B cell (primary cell): ENCODE results near the gene RAB3D. TPM values are rescaled to one million over a fixed set of nuclear protein-coding genes. Genes with fewer than 3 reads are reported as not detected.

Experiments used
- ATAC-seq: fragments of 200-7000 bp; cut with Tn5 transposase; one replicate; pipeline ENCODE4 v1.10.0; 2021; ENCODE audit warnings: low read depth, mild to moderate bottlenecking, moderate number of reproducible peaks, moderate library complexity
- CTCF ChIA-PET: fragments of 350-600 bp; sonication (Branson Sonifier 250); formaldehyde crosslinking; loops from one replicate; lab custom pipeline; 2021; ENCODE audit warnings: antibody characterized with exemption, inconsistent platforms; lab: Charles Lee
- POLR2A ChIA-PET: fragments of 350-600 bp; sonication (Branson Sonifier 250); formaldehyde crosslinking; loops from one replicate; lab custom pipeline; 2021; ENCODE audit warnings: antibody characterized with exemption; lab: Charles Lee
- DNase-seq: peaks from one replicate; pipeline ENCODE4 v3.0.0; 2013
- H2AFZ ChIP-seq: 2 replicates; pipeline ENCODE4 v1.6.1; 2012; ENCODE audit warnings: mild to moderate bottlenecking, low read depth, low read length; ENCODE audit not compliant: insufficient read depth, poor library complexity, severe bottlenecking
- H3K27ac ChIP-seq, 2 donors: 1 replicate in 1 of 2; 2 replicates in 1 of 2; pipeline ENCODE4 v1.5.1; 2012 to 2013; ENCODE audit warnings: low read length in 2 of 2, mild to moderate bottlenecking in 2 of 2, moderate library complexity in 1 of 2
- H3K27me3 ChIP-seq, 4 experiments: fragments of 200-600 bp in 1 of 4; sonication (generic) in 1 of 4; replicated peaks in 1 of 4; 1 replicate in 2 of 4; 2 replicates in 2 of 4; pipeline versions ENCODE4 v1.6.1 to v1.7.0; 2013 to 2016; ENCODE audit warnings: low read length in 3 of 4, mild to moderate bottlenecking in 2 of 4, mixed read lengths in 1 of 4, moderate library complexity in 1 of 4; ENCODE audit not compliant: insufficient read depth in 4 of 4, control insufficient read depth in 3 of 4; ENCODE audit errors: control extremely low read depth in 1 of 4
- H3K36me3 ChIP-seq, 2 experiments: replicated peaks in 1 of 2; 1 replicate in 1 of 2; 2 replicates in 1 of 2; pipeline versions ENCODE4 v1.6.1 to v1.7.1; 2013; ENCODE audit warnings: low read length in 1 of 2; ENCODE audit not compliant: insufficient read depth in 2 of 2, control insufficient read depth in 1 of 2; ENCODE audit errors: control extremely low read depth in 1 of 2, extremely low read depth in 1 of 2
- H3K4me1 ChIP-seq, 2 donors: fragments of 200-600 bp in 1 of 2; sonication (generic) in 1 of 2; 1 replicate in 1 of 2; 2 replicates in 1 of 2; pipeline versions ENCODE4 v1.5.1 to v1.6.1; 2013 to 2017; ENCODE audit warnings: low read length in 2 of 2; ENCODE audit not compliant: control insufficient read depth in 2 of 2, insufficient read depth in 2 of 2
- H3K4me2 ChIP-seq: replicated peaks from 2 replicates; pipeline ENCODE3; 2012; ENCODE audit warnings: mild to moderate bottlenecking, low read depth, low read length; ENCODE audit not compliant: poor library complexity, severe bottlenecking
- H3K4me3 ChIP-seq, 5 experiments: fragments of 200-600 bp in 1 of 5; sonication (generic) in 1 of 5; 1 replicate in 3 of 5; 2 replicates in 2 of 5; pipeline versions ENCODE4 v1.5.1 to v1.7.0; 2011 to 2016; ENCODE audit warnings: low read length in 4 of 5, mild to moderate bottlenecking in 4 of 5, low read depth in 2 of 5, control low read depth in 1 of 5, moderate library complexity in 1 of 5; ENCODE audit not compliant: insufficient read depth in 1 of 5; ENCODE audit errors: control extremely low read depth in 1 of 5, extremely low read depth in 1 of 5
- H3K79me2 ChIP-seq: fragments of 200-600 bp; sonication (generic); one replicate; pipeline ENCODE4 v1.6.0; 2016; ENCODE audit warnings: low read length; ENCODE audit not compliant: control insufficient read depth, insufficient read depth
- H3K9ac ChIP-seq: fragments of 200-600 bp; sonication (generic); 2 replicates; pipeline ENCODE4 v1.6.1; 2017; ENCODE audit warnings: mild to moderate bottlenecking, low read length, moderate library complexity
- H3K9me3 ChIP-seq, 3 donors: one replicate each; pipeline versions ENCODE4 v1.6.1 to v1.7.1; 2013; ENCODE audit warnings: low read length in 2 of 3; ENCODE audit not compliant: control insufficient read depth in 2 of 3, insufficient read depth in 1 of 3; ENCODE audit errors: control extremely low read depth in 1 of 3
- H4K20me1 ChIP-seq: 2 replicates; pipeline ENCODE4 v1.6.0; 2012; ENCODE audit warnings: mild to moderate bottlenecking, low read length; ENCODE audit not compliant: insufficient read depth, control insufficient read depth, poor library complexity, severe bottlenecking
- H3K27ac Mint-ChIP-seq: one replicate; pipeline ENCODE4 v1.8.0; 2021; ENCODE audit warnings: mixed read lengths
- H3K27me3 Mint-ChIP-seq: one replicate; pipeline ENCODE4 v1.8.0; 2021; ENCODE audit warnings: mixed read lengths
- H3K4me1 Mint-ChIP-seq: one replicate; pipeline ENCODE4 v1.8.0; 2021; ENCODE audit warnings: mixed read lengths
- H3K4me3 Mint-ChIP-seq: one replicate; pipeline ENCODE4 v1.8.0; 2021; ENCODE audit warnings: mixed read lengths
- H3K9me3 Mint-ChIP-seq: one replicate; pipeline ENCODE4 v1.8.0; 2022; ENCODE audit warnings: mixed read lengths; ENCODE audit not compliant: insufficient read depth
- EZH2 ChIP-seq: IDR thresholded peaks from 2 replicates; pipeline ENCODE4 v1.6.1; 2012; ENCODE audit warnings: borderline replicate concordance, low read depth, mild to moderate bottlenecking, moderate library complexity, low read length; ENCODE audit not compliant: insufficient read depth, poor library complexity, severe bottlenecking
- WGBS: methylation state at CpG from one replicate; pipeline ENCODE4 v1.1.5; 2013; ENCODE audit warnings: missing lambda C conversion rate; ENCODE audit not compliant: insufficient coverage; 5-methylcytosine and 5-hydroxymethylcytosine counted together
- intact Hi-C: fragments of 100-400 bp; cut with micrococcal nuclease; formaldehyde crosslinking; loops from one replicate; pipeline ENCODE4 v1.10.0; 2022
- polyA plus RNA-seq: library from polyadenylated mRNA; depleted of rRNA; stranded (reverse); fragments of >200 nt; gene quantifications from 2 replicates; pipeline ENCODE4 v1.2.3, GENCODE V29; 2012
- total RNA-seq, 2 donors: library from RNA; stranded (reverse); fragments of 120-200 nt in 1 of 2; gene quantifications; 1 replicate in 1 of 2; 2 replicates in 1 of 2; pipeline versions ENCODE4 v1.2.3 to v1.2.4, GENCODE V29; 2013 to 2022
- TF ChIP-seq, protein P1 (sequence below): fragments of 200-600 bp; IDR thresholded peaks from one replicate; pipeline ENCODE4 v1.8.0; 2022; ENCODE audit warnings: antibody characterized with exemption, mild to moderate bottlenecking

The RAB3D gene
- total and polyA plus RNA-seq, 2 donors (not counting 1 experiment from before 2014, with no cell fraction given), result 5.3 to 8.9 TPM

DNA sequence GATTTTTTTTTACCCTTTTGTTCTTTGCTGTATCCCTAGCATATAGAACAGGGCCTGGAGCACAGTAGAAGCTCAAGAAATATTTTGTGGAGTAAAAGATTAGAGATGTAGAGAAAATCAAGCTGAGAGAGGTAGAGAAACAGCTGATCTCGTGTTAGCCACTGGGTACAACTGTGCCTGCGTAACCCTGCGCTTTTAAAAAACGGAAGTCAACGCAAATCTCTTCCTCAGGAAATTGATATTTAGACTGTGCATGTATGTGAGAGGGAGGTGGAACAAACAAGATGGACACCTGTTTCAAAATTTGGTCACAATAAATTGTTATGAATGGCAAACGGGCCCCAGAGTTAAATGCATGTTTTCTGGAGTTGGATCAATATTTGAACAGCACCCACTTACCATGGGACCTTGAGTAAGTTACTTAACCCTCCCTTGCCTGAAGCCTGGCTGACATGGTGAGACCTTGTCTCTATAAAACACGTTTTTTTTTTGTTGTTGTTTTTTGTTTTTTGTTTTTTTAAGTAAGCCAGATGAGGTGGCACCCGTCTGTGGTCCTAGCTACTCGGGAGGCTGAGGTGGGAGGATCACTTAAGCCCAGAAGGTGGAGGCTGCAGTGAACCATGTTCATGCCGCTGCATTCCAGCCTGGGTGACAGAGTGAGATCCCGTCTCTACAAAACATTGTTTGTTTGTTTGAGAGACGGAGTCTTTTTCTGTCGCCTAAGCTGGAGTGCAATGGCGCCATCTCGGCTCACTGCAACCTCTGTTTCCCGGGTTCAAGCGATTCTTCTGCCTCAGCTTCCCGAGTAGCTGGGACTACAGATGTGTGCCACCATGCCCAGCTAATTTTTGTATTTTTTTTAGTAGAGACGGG lies 47.9 kb upstream of the RAB3D start:
- Mint-ChIP-seq H3K27ac (peak overlapping the region; percentile 85), H3K27me3 (no peaks in the 10 kb centered on the region), H3K4me1 (peaks cover 27% of the 10 kb centered on the region), H3K4me3 (peak overlapping the region; percentile 68), H3K9me3 (no peaks in the 10 kb centered on the region)
- Histone ChIP-seq H3K9me3 (peaks cover 0 to 18% (median 4%) of the 10 kb centered on the region in 3 donors), H3K9ac (no peak overlapping the region), H3K27ac (peak overlapping the region; percentile 58 to 61), H3K36me3 (no peaks in the 10 kb centered on the region), H4K20me1 (no peaks in the 10 kb centered on the region), H2AFZ (peak overlapping the region; percentile 53), H3K4me2 (peak overlapping the region; percentile 44), H3K4me1 (peaks cover 32 to 36% of the 10 kb centered on the region in 2 donors), H3K4me3 (peak overlapping the region in 2 of 5 experiments; percentile 9 to 35), H3K79me2 (no peaks in the 10 kb centered on the region), H3K27me3 (peaks cover 0 to 4% (median 1%) of the 10 kb centered on the region in 4 experiments)
- intact Hi-C loops, result no loop called here
- 70% methylated on average over 17 of the region's 19 CpGs for WGBS
- DNase-seq (peak; percentile 75), ATAC-seq (peak; percentile 56)
- ChIA-PET CTCF (interaction anchor here (1.2 to 1.5 kb wide), 3 partner anchors 20 to 95 kb away, joined by 3 to 6 read pairs (median 3); no protein-coding TSS in a partner anchor), POLR2A (interaction anchor here (1.5 kb wide), 1 partner anchor 12 kb away, joined by 3 read pairs; the partner anchor contains the start of gene SWSAP1)
- TF ChIP-seq, protein P1, sequence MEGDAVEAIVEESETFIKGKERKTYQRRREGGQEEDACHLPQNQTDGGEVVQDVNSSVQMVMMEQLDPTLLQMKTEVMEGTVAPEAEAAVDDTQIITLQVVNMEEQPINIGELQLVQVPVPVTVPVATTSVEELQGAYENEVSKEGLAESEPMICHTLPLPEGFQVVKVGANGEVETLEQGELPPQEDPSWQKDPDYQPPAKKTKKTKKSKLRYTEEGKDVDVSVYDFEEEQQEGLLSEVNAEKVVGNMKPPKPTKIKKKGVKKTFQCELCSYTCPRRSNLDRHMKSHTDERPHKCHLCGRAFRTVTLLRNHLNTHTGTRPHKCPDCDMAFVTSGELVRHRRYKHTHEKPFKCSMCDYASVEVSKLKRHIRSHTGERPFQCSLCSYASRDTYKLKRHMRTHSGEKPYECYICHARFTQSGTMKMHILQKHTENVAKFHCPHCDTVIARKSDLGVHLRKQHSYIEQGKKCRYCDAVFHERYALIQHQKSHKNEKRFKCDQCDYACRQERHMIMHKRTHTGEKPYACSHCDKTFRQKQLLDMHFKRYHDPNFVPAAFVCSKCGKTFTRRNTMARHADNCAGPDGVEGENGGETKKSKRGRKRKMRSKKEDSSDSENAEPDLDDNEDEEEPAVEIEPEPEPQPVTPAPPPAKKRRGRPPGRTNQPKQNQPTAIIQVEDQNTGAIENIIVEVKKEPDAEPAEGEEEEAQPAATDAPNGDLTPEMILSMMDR, result no peak
- TF ChIP-seq EZH2, result no peak

DNA sequence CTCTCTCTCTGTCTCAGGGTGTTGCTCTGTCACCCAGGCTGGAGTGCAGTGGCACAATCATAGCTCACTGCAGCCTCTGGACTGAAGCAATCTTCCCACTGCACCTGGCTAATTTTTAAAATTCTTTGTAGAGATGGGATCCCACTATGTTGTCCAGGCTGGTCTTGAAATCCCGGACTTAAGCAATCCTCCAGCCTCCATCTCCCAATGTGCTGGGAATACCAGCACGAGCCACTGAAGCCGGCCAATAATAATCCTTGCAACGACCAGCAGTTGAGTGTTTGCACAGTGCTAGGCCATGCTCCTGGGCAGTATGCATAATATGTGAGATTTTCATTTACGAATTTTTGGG lies 45.3 kb upstream of the RAB3D start:
- no peak for TF ChIP-seq EZH2
- TF ChIP-seq, protein P1, result no peak
- H3K4me1 Mint-ChIP-seq, result peaks cover 48% of the 10 kb centered on the region
- intact Hi-C loops, result no loop called here
- POLR2A ChIA-PET, result interaction anchor here (0.6 kb wide), 1 partner anchor 780 kb away, joined by 6 read pairs; no protein-coding TSS in a partner anchor
- Histone ChIP-seq H3K27me3 (peaks cover 0 to 6% (median 2%) of the 10 kb centered on the region in 4 experiments), H3K4me3 (no peak overlapping the region), H3K4me1 (peaks cover 47 to 57% of the 10 kb centered on the region in 2 donors), H4K20me1 (no peaks in the 10 kb centered on the region), H3K9ac (no peak overlapping the region), H3K4me2 (no peak overlapping the region), H3K36me3 (no peaks in the 10 kb centered on the region), H3K79me2 (no peaks in the 10 kb centered on the region), H2AFZ (no peak overlapping the region), H3K9me3 (peaks cover 0 to 15% (median 0%) of the 10 kb centered on the region in 3 donors), H3K27ac (no peak overlapping the region)
- H3K27me3 Mint-ChIP-seq, result no peaks in the 10 kb centered on the region
- peak overlapping the region; percentile 53 for H3K27ac Mint-ChIP-seq
- 100% methylated on average over 1 of the region's 5 CpGs for WGBS
- CTCF ChIA-PET, result interaction anchor here (2.4 kb wide), 2 partner anchors 37 to 43 kb away, joined by 9 to 27 read pairs; partner anchors contain the start of gene RGL3
- peak overlapping the region; percentile 61 for H3K4me3 Mint-ChIP-seq
- no peaks in the 10 kb centered on the region for H3K9me3 Mint-ChIP-seq
- DNase-seq, result no peak
- ATAC-seq, result no peak
